ENCODE measurements around the gene B9D2.

DNA sequence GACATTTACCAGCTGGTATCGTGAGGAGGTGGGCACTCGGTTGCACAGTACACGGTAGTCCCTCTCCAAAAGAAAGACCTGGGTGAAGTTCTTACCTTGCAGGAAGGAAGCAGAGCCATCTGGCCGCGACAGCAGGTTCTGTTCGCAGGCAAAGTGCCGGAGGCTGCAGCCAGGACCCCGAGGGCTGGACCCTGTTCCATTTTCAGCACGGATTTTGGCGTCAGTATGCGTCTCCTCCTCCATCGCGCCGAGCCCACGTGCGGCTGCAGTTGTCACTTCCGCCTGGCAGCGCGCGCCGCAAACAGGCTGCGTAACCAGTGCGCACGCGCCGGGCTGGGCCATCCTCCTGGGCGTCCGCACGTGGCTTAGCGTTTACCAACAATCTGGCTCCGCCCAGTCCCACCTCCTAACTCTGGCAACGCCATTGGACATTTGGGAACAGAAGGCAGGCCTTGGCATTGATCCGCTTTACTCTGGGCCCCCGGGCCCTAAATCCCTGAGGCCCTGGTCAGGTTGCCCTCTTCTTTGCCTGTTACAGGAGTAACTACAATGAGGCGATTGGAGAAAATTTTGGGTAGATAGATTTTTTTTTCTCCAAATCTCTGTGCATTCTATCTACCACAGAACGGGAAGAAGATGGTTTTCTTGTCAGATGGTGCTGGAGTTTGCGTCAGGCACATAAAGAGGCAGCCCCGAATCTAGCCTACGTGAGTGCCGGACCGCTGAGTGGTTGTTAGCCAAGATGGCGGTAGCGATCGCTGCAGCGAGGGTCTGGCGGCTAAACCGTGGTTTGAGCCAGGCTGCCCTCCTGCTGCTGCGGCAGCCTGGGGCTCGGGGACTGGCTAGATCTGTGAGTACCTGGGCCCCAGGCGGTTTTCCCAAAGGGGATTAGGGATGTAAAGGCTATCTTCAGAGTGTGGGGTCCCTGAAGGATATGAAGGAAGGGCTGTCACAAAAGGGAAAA is 33.4 kb upstream of the B9D2 start, which contains the start of the genes BCKDHA and EXOSC5:
- TF ChIP-seq, protein P1, sequence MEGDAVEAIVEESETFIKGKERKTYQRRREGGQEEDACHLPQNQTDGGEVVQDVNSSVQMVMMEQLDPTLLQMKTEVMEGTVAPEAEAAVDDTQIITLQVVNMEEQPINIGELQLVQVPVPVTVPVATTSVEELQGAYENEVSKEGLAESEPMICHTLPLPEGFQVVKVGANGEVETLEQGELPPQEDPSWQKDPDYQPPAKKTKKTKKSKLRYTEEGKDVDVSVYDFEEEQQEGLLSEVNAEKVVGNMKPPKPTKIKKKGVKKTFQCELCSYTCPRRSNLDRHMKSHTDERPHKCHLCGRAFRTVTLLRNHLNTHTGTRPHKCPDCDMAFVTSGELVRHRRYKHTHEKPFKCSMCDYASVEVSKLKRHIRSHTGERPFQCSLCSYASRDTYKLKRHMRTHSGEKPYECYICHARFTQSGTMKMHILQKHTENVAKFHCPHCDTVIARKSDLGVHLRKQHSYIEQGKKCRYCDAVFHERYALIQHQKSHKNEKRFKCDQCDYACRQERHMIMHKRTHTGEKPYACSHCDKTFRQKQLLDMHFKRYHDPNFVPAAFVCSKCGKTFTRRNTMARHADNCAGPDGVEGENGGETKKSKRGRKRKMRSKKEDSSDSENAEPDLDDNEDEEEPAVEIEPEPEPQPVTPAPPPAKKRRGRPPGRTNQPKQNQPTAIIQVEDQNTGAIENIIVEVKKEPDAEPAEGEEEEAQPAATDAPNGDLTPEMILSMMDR (IDR thresholded peaks at IDR 0.05 in 8 of 11, conservative IDR thresholded peaks at IDR 0.05 in 3 of 11): peak in 3 of 11 experiments; percentile 27 to 48 (median 40)
- TF ChIP-seq POLR2AphosphoS5 (IDR thresholded peaks at IDR 0.05) (peak; percentile 86 to 96 (median 90)), POLR2A (IDR thresholded peaks at IDR 0.05) (no peak)

Measured in spleen (tissue), 7 donors.